ENCODE results near the gene TCEANC2. TPM values are rescaled to one million over a fixed set of nuclear protein-coding genes. Genes with fewer than 3 reads are reported as not detected.
"Not testable (repeated sequence)": the region's sequence is repeated elsewhere in the genome, so short reads cannot be mapped to it uniquely, and the experiment has no call there.

TCEANC2 gene
- total and polyA plus RNA-seq, 3 donors from 2014 or later: 10.7 to 16.1 (median 14.1) TPM

DNA sequence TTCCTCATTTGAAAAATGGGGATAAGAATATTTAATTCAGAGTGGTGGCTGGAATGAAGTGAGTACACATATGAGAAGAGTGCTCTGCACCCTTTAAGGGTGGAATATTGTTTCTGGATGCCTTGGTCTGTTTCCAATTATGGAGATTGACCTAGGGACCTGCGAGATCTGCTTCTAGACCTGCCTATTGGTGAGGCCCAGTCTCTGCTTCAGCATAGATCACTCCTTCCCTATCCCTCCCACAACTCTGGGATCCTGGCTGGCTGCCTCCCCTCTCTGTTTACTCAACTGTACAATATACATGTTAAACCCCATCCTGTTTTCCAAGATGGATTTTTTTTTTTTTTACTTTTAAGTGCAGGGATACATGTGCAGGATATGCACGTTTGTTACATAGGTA is 29.1 kb upstream of the TCEANC2 start:
- Histone ChIP-seq H3K4me1 (peaks cover 3% of the 10 kb centered on the region), H3K4me3 (no peak overlapping the region), H3K27me3 (no peaks in the 10 kb centered on the region), H3K27ac (no peak overlapping the region), H3K9me3 (no peaks in the 10 kb centered on the region), H3K36me3 (ENCODE audit: low read depth, missing control alignments) (no peaks in the 10 kb centered on the region)
- intact Hi-C loops (cut with DNase I; ENCODE audit: low total_unique reads): no loop called here
- 81 to 89% methylated on average over 2 of the region's 2 CpGs for WGBS, 2 donors
- TF ChIP-seq POLR2A (IDR thresholded peaks at IDR 0.05): no peak
- TF ChIP-seq, protein P1, sequence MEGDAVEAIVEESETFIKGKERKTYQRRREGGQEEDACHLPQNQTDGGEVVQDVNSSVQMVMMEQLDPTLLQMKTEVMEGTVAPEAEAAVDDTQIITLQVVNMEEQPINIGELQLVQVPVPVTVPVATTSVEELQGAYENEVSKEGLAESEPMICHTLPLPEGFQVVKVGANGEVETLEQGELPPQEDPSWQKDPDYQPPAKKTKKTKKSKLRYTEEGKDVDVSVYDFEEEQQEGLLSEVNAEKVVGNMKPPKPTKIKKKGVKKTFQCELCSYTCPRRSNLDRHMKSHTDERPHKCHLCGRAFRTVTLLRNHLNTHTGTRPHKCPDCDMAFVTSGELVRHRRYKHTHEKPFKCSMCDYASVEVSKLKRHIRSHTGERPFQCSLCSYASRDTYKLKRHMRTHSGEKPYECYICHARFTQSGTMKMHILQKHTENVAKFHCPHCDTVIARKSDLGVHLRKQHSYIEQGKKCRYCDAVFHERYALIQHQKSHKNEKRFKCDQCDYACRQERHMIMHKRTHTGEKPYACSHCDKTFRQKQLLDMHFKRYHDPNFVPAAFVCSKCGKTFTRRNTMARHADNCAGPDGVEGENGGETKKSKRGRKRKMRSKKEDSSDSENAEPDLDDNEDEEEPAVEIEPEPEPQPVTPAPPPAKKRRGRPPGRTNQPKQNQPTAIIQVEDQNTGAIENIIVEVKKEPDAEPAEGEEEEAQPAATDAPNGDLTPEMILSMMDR (IDR thresholded peaks at IDR 0.05): no peak
- DNase-seq: no peak

DNA sequence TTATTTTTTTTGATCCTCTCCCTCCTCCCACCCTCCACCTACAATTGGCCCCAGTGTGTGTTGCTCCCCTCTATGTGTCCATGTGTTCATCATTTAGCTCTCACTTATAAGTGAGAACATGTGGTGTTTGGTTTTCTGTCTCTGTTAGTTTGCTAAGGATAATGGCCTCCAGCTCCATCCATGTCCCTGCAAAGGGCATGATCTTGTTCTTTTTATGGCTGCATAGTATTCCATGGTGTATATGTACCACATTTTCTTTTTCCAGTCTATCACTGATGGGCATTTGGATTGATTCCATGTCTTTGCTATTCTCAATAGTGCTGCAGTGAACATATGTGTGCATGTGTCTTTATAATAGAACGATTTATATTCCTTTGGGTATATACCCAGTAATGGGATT is 28.6 kb upstream of the TCEANC2 start:
- H3K27ac ChIP-seq; H3K9me3 ChIP-seq; H3K36me3 ChIP-seq (ENCODE audit: low read depth, missing control alignments); H3K4me3 ChIP-seq; H3K4me1 ChIP-seq; DNase-seq; H3K27me3 ChIP-seq; intact Hi-C loops (cut with DNase I; ENCODE audit: low total_unique reads): not testable (repeated sequence)
- 85 to 91% methylated on average over 1 of the region's 1 CpG for WGBS, 2 donors

DNA sequence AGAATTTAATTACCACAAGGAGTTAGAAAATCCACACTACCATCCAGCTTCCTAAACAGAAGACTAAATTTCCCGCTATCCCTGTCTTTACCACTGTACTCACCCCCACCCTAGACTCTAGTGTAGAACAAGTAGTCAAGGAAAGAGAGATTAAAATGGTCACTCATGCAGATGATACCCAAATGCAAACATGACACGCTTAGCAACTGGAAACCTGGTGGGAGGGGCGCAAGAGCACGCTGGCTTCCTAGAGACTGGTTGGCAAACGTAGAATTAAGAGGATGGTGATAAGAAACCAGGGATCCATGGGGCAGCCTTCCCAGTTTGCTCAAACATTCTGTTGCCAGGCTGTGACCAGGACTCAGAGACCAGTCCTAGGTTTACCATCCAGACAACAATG is 25.6 kb upstream of the TCEANC2 start:
- H3K27ac ChIP-seq: peak overlapping the region; percentile 11 to 26
- H3K9me3 ChIP-seq: no peaks in the 10 kb centered on the region
- WGBS, 2 donors: 80 to 89% methylated on average over 5 of the region's 5 CpGs
- H3K36me3 ChIP-seq (ENCODE audit: low read depth, missing control alignments): no peaks in the 10 kb centered on the region
- H3K4me3 ChIP-seq: no peak overlapping the region
- TF ChIP-seq POLR2A (IDR thresholded peaks at IDR 0.05): no peak
- TF ChIP-seq, protein P1 (IDR thresholded peaks at IDR 0.05): no peak
- DNase-seq: no peak
- peaks cover 3% of the 10 kb centered on the region for H3K4me1 ChIP-seq
- intact Hi-C loops (cut with DNase I; ENCODE audit: low total_unique reads): no loop called here
- H3K27me3 ChIP-seq: no peaks in the 10 kb centered on the region

DNA sequence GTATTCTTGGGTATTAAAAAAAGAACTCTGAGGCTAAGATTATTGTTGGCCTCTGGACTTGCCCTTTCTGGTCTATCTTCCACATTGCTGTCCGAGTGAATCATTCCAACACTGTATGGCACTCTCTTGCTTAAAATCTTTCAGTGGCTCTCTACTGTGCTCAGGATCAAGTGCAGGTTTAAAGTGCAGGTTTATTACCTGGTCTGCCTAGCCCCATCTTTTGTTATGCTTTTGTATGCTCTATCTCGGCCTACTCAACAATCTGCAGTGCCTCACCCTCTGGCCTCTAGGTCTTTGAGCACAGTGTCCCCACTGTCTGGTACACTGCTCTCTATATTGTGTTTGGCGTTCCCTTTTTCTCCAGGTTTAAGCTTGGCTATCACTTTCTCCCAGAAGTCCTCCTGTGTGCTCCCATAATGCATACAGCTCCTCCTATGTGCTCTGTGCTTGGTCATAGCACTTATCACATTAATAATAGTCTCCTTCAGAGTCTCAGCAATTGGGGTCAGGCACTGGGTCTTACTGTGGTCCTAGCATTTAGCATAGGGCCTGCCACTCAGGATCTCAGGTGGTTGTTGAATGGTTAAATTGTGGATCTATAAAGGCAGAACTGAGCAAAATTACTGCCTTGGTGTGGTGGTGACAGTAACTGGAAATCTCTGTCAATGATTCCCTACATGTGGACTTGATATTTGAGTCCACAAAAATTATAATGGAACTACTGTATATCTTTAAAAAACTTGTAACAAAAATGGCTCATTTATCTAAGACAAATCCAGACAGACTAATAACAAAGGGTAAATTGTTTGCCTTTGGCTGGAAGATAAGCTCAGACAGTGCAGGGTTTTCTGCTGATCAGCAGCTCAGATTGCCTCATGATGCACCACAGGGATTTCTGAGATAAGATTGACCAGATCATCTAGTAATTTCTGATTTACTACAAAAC is 24.8 kb upstream of the TCEANC2 start:
- Histone ChIP-seq H3K4me1 (peaks cover 3% of the 10 kb centered on the region), H3K4me3 (no peak overlapping the region), H3K9me3 (no peaks in the 10 kb centered on the region), H3K27me3 (no peaks in the 10 kb centered on the region), H3K27ac (peak overlapping the region; percentile 11 to 26), H3K36me3 (ENCODE audit: low read depth, missing control alignments) (no peaks in the 10 kb centered on the region)
- 75 to 80% methylated on average over 3 of the region's 3 CpGs for WGBS, 2 donors
- no peak for DNase-seq
- intact Hi-C loops (cut with DNase I; ENCODE audit: low total_unique reads): no loop called here
- TF ChIP-seq POLR2A (IDR thresholded peaks at IDR 0.05): no peak
- TF ChIP-seq, protein P1 (IDR thresholded peaks at IDR 0.05): no peak

DNA sequence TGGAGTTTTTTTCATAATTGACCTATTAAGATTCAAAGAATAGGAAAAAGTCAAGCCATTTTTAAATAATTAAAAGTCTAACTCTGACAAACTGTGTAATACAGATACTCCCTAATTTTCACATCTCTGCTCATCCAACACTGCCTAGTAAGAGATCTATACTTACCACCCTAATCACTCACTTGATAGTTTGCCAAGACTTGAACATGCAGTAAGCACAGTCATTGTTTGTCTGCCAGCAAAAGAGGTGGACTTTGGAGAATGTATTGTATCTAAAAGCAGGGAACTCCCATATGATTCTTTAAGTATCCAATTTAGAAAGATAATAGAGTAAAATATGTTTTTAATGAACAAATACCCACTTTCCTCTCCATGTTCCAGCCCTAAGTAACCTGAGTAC is 15.9 kb upstream of the TCEANC2 start:
- peak; percentile 45 for DNase-seq
- no peak overlapping the region for H3K4me3 ChIP-seq
- intact Hi-C loops (cut with DNase I; ENCODE audit: low total_unique reads): no loop called here
- no peaks in the 10 kb centered on the region for H3K27me3 ChIP-seq
- H3K27ac ChIP-seq: no peak overlapping the region
- no peak for TF ChIP-seq POLR2A (IDR thresholded peaks at IDR 0.05)
- TF ChIP-seq, protein P1 (IDR thresholded peaks at IDR 0.05): no peak
- no peaks in the 10 kb centered on the region for H3K4me1 ChIP-seq
- H3K9me3 ChIP-seq: no peaks in the 10 kb centered on the region
- H3K36me3 ChIP-seq (ENCODE audit: low read depth, missing control alignments): no peaks in the 10 kb centered on the region

All from testis (tissue), 3 donors.